ENCODE results near the gene MICALL2. TPM values are rescaled to one million over a fixed set of nuclear protein-coding genes. Genes with fewer than 3 reads are reported as not detected.

Gene MICALL2
- total and polyA plus RNA-seq, 2 donors (not counting 1 experiment from before 2014, with no cell fraction given): 11.7 to 60.1 TPM

GRCh38 chr7:1385086-1385808, 74.0 kb downstream of the MICALL2 start:
- H3K4me2 ChIP-seq (ENCODE audit: extremely low read depth, insufficient read depth, low read length): no peak overlapping the region
- H3K9me3 ChIP-seq (ENCODE audit: control insufficient read depth, insufficient read depth, low read depth, low read length): no peaks in the 10 kb centered on the region
- no peak overlapping the region for H2AFZ ChIP-seq (ENCODE audit: low read length)
- H4K20me1 ChIP-seq (ENCODE audit: control insufficient read depth, extremely low read depth, insufficient read depth, low read length): no peaks in the 10 kb centered on the region
- H3K36me3 ChIP-seq (ENCODE audit: control insufficient read depth, insufficient read depth, low read length): no peaks in the 10 kb centered on the region
- no peak overlapping the region for H3K4me3 ChIP-seq (replicated peaks in 1 of 4; ENCODE audit: control extremely low read depth in 1 of 4, insufficient read depth in 1 of 4, low read depth in 3 of 4, low read length in 4 of 4)
- no peak overlapping the region for H3K27ac ChIP-seq (ENCODE audit: insufficient read depth, low read length)
- no peaks in the 10 kb centered on the region for H3K4me1 ChIP-seq (ENCODE audit: control insufficient read depth, extremely low read depth, insufficient read depth, low read length)
- TF ChIP-seq EZH2 (IDR thresholded peaks at IDR 0.05; ENCODE audit: low read length, missing control alignments) (no peak), CTCF (conservative IDR thresholded peaks at IDR 0.05 in 1 of 2, IDR thresholded peaks at IDR 0.05 in 1 of 2; ENCODE audit: low read depth in 1 of 2, low read length in 2 of 2) (no peak)
- H3K79me2 ChIP-seq (ENCODE audit: control insufficient read depth, insufficient read depth, low read length): no peaks in the 10 kb centered on the region
- peaks cover 9% of the 10 kb centered on the region for H3K27me3 ChIP-seq (ENCODE audit: control insufficient read depth, insufficient read depth, low read length)
- H3K9ac ChIP-seq (ENCODE audit: insufficient read depth, low read length): no peak overlapping the region
- no peak for DNase-seq (ENCODE audit: low read depth in 2 of 2)

Other genes starting within 250 kb of the MICALL2 start
- not detected in 2 replicates for gene UNCX, start 226.6 kb downstream of the MICALL2 start, total RNA-seq
- gene UNCX, start 226.6 kb downstream of the MICALL2 start, polyA plus RNA-seq: not detected in 2 replicates
- 22.9 and 35.5 TPM in 2 replicates for gene INTS1, start 44.9 kb upstream of the MICALL2 start, total RNA-seq
- 7.1 and 16.2 TPM in 2 replicates for gene INTS1, start 44.9 kb upstream of the MICALL2 start, polyA plus RNA-seq
- 14.6 and 18.0 TPM in 2 replicates for gene MAFK, start 71.2 kb upstream of the MICALL2 start, total RNA-seq
- gene MAFK, start 71.2 kb upstream of the MICALL2 start, polyA plus RNA-seq: 3.2 TPM in 2 replicates
- gene TMEM184A, start 96.7 kb upstream of the MICALL2 start, total RNA-seq: under 0.01 TPM in 2 replicates
- gene TMEM184A, start 96.7 kb upstream of the MICALL2 start, polyA plus RNA-seq: 0.05 and 0.10 TPM in 2 replicates
- gene PSMG3, start 110.6 kb upstream of the MICALL2 start, total RNA-seq: 19.3 and 21.3 TPM in 2 replicates
- gene PSMG3, start 110.6 kb upstream of the MICALL2 start, polyA plus RNA-seq: 24.6 and 31.3 TPM in 2 replicates
- 0.33 and 0.51 TPM in 2 replicates for gene ELFN1, start 210.8 kb upstream of the MICALL2 start, total RNA-seq
- 0.16 and 0.26 TPM in 2 replicates for gene ELFN1, start 210.8 kb upstream of the MICALL2 start, polyA plus RNA-seq

Measured in fibroblast of lung (primary cell).